GM11168 (cell line): ENCODE results near the gene CCM2L.

Experiments
- in situ Hi-C: fragments of 300-500 bp; cut with MboI; formaldehyde crosslinking; loops from one replicate; pipeline ENCODE4 v1.12.0; 2022; ENCODE audit warnings: low sequenced_read_pairs; ENCODE audit not compliant: unreplicated experiment

CCM2L gene

GRCh38 chr20:32052090-32052777 lies 42.0 kb downstream of the CCM2L start, which contains the start of gene HCK:
Gene HCK (plus strand): TSS chr20:32052242.
- in situ Hi-C loops: no loop called here

GRCh38 chr20:32052778-32053362 lies 42.6 kb downstream of the CCM2L start:
- in situ Hi-C loops: no loop called here

- in situ Hi-C loops: no loop called here
Measured at GRCh38 chr20:32053648-32054047, 43.4 kb downstream of the CCM2L start.

GRCh38 chr20:32056708-32057483 lies 46.7 kb downstream of the CCM2L start:
- in situ Hi-C loops: no loop called here

- in situ Hi-C loops: no loop called here
Measured at GRCh38 chr20:32057656-32058184, 47.5 kb downstream of the CCM2L start.

GRCh38 chr20:32059189-32059588 lies 49.0 kb downstream of the CCM2L start:
- in situ Hi-C loops: no loop called here

GRCh38 chr20:32062776-32063170 lies 52.5 kb downstream of the CCM2L start:
- in situ Hi-C loops: no loop called here

- in situ Hi-C loops: no loop called here
Measured at GRCh38 chr20:32063695-32064094, 53.5 kb downstream of the CCM2L start.

- in situ Hi-C loops: no loop called here
Measured at GRCh38 chr20:32064667-32065066, 54.4 kb downstream of the CCM2L start.

- in situ Hi-C loops: no loop called here
Measured at GRCh38 chr20:32067234-32067821, 57.1 kb downstream of the CCM2L start.

- in situ Hi-C loops: no loop called here
Measured at GRCh38 chr20:32068174-32068573, 57.9 kb downstream of the CCM2L start.

- in situ Hi-C loops: no loop called here
Measured at GRCh38 chr20:32069711-32070110, 59.5 kb downstream of the CCM2L start.

- in situ Hi-C loops: no loop called here
Measured at GRCh38 chr20:32070282-32070681, 60.0 kb downstream of the CCM2L start.

GRCh38 chr20:32070690-32071213 lies 60.5 kb downstream of the CCM2L start:
- in situ Hi-C loops: no loop called here

GRCh38 chr20:32071395-32072167 lies 61.3 kb downstream of the CCM2L start:
- in situ Hi-C loops: no loop called here

- in situ Hi-C loops: no loop called here
Measured at GRCh38 chr20:32072168-32072750, 62.0 kb downstream of the CCM2L start.

- in situ Hi-C loops: no loop called here
Measured at GRCh38 chr20:32075534-32075933, 65.3 kb downstream of the CCM2L start.

- in situ Hi-C loops: no loop called here
Measured at GRCh38 chr20:32077190-32077589, 67.0 kb downstream of the CCM2L start.

- in situ Hi-C loops: no loop called here
Measured at GRCh38 chr20:32078322-32078721, 68.1 kb downstream of the CCM2L start.
